ENCODE data around the gene MPZL2. TPM values are rescaled to one million over a fixed set of nuclear protein-coding genes. Genes with fewer than 3 reads are reported as not detected.

MPZL2 gene
- total and polyA plus RNA-seq, 2 experiments from 2014 or later = 2.6 to 4.2 TPM

GRCh38 chr11:118305726-118306125, 41.6 kb upstream of the MPZL2 start:
- no peak overlapping the region for H3K4me3 ChIP-seq
- H3K79me2 ChIP-seq (replicated peaks; ENCODE audit: insufficient read depth) = no peaks in the 10 kb centered on the region
- TF ChIP-seq JUNB (IDR thresholded peaks at IDR 0.05; ENCODE audit: unreplicated experiment) = no peak
- no peak for TF ChIP-seq ETS1 (IDR thresholded peaks at IDR 0.05)
- no peaks in the 10 kb centered on the region for H3K27me3 ChIP-seq (ENCODE audit: insufficient read depth)
- H3K9me2 ChIP-seq (ENCODE audit: insufficient read depth) = no peaks in the 10 kb centered on the region
- no peaks in the 10 kb centered on the region for H3K4me1 ChIP-seq (ENCODE audit: insufficient read depth)
- H4K20me1 ChIP-seq (replicated peaks; ENCODE audit: insufficient read depth) = no peaks in the 10 kb centered on the region
- no peak overlapping the region for H3K27ac ChIP-seq (ENCODE audit: low read depth)
- Mint-ChIP-seq H3K27me3 (ENCODE audit: insufficient read depth, low read depth, poor library complexity) (no peaks in the 10 kb centered on the region), H3K36me3 (ENCODE audit: low read depth) (no peaks in the 10 kb centered on the region), H3K4me1 (peaks cover 9% of the 10 kb centered on the region; the same call in 2 of the 3 replicates), H3K9me3 (no peaks in the 10 kb centered on the region), H3K27ac (no peak overlapping the region), H3K4me3 (no peak overlapping the region)
- DNase-seq (ENCODE audit: low spot score) = no peak
- H3F3A ChIP-seq (replicated peaks; ENCODE audit: low read depth) = no peaks in the 10 kb centered on the region
- ATAC-seq = no peak
- H2AFZ ChIP-seq = peak overlapping the region; percentile 15; the same call in 1 of the 2 replicates
- H3K4me2 ChIP-seq = no peak overlapping the region
- H3K36me3 ChIP-seq (ENCODE audit: insufficient read depth) = no peaks in the 10 kb centered on the region

DNA sequence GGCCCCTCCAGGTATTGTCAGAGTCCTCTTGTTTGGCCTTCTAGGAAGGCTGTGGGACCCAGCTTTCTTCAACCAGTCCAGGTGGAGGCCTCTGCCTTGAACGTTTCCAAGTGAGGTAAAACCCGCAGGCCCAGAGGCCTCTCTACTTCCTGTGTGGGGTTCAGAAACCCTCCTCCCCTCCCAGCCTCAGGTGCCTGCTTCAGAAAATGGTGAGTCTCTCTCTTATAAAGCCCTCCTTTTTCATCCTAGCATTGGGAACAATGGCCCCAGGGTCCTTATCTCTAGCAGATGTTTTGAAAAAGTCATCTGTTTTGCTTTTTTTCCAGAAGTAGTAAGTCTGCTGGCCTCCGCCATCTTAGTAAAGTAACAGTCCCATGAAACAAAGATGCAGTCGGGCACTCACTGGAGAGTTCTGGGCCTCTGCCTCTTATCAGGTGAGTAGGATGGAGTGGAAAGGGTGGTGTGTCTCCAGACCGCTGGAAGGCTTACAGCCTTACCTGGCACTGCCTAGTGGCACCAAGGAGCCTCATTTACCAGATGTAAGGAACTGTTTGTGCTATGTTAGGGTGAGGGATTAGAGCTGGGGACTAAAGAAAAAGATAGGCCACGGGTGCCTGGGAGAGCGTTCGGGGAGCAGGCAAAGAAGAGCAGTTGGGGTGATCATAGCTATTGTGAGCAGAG, 40.6 kb upstream of the MPZL2 start, which contains the start of gene CD3E:
Gene CD3E, plus strand, starts transcription at position 163 of the 681 bp plus-strand sequence. Its CDS starts 223 bp downstream, at position 386.
- H3K4me3 Mint-ChIP-seq = no peak within 1 kb of the TSS
- H3K9me3 Mint-ChIP-seq = no peaks in the 10 kb centered on the region
- H2AFZ ChIP-seq = peak within 1 kb of the TSS; percentile 95
- H3K27me3 Mint-ChIP-seq (ENCODE audit: insufficient read depth, low read depth, poor library complexity) = no peaks in the 10 kb centered on the region
- ATAC-seq (no peak), DNase-seq (ENCODE audit: low spot score) (no peak)
- H3K36me3 Mint-ChIP-seq (ENCODE audit: low read depth) = no peaks in the 10 kb centered on the region
- no peaks in the 10 kb centered on the region for H3K79me2 ChIP-seq (replicated peaks; ENCODE audit: insufficient read depth)
- no peaks in the 10 kb centered on the region for H3K4me1 ChIP-seq (ENCODE audit: insufficient read depth)
- H4K20me1 ChIP-seq (replicated peaks; ENCODE audit: insufficient read depth) = no peaks in the 10 kb centered on the region
- H3K36me3 ChIP-seq (ENCODE audit: insufficient read depth) = no peaks in the 10 kb centered on the region
- no peak within 1 kb of the TSS for H3K4me3 ChIP-seq
- peaks cover 9% of the 10 kb centered on the region; the same call in 2 of the 3 replicates for H3K4me1 Mint-ChIP-seq
- H3F3A ChIP-seq (replicated peaks; ENCODE audit: low read depth) = no peaks in the 10 kb centered on the region
- H3K4me2 ChIP-seq = no peak within 1 kb of the TSS
- no peaks in the 10 kb centered on the region for H3K27me3 ChIP-seq (ENCODE audit: insufficient read depth)
- TF ChIP-seq, protein P1, sequence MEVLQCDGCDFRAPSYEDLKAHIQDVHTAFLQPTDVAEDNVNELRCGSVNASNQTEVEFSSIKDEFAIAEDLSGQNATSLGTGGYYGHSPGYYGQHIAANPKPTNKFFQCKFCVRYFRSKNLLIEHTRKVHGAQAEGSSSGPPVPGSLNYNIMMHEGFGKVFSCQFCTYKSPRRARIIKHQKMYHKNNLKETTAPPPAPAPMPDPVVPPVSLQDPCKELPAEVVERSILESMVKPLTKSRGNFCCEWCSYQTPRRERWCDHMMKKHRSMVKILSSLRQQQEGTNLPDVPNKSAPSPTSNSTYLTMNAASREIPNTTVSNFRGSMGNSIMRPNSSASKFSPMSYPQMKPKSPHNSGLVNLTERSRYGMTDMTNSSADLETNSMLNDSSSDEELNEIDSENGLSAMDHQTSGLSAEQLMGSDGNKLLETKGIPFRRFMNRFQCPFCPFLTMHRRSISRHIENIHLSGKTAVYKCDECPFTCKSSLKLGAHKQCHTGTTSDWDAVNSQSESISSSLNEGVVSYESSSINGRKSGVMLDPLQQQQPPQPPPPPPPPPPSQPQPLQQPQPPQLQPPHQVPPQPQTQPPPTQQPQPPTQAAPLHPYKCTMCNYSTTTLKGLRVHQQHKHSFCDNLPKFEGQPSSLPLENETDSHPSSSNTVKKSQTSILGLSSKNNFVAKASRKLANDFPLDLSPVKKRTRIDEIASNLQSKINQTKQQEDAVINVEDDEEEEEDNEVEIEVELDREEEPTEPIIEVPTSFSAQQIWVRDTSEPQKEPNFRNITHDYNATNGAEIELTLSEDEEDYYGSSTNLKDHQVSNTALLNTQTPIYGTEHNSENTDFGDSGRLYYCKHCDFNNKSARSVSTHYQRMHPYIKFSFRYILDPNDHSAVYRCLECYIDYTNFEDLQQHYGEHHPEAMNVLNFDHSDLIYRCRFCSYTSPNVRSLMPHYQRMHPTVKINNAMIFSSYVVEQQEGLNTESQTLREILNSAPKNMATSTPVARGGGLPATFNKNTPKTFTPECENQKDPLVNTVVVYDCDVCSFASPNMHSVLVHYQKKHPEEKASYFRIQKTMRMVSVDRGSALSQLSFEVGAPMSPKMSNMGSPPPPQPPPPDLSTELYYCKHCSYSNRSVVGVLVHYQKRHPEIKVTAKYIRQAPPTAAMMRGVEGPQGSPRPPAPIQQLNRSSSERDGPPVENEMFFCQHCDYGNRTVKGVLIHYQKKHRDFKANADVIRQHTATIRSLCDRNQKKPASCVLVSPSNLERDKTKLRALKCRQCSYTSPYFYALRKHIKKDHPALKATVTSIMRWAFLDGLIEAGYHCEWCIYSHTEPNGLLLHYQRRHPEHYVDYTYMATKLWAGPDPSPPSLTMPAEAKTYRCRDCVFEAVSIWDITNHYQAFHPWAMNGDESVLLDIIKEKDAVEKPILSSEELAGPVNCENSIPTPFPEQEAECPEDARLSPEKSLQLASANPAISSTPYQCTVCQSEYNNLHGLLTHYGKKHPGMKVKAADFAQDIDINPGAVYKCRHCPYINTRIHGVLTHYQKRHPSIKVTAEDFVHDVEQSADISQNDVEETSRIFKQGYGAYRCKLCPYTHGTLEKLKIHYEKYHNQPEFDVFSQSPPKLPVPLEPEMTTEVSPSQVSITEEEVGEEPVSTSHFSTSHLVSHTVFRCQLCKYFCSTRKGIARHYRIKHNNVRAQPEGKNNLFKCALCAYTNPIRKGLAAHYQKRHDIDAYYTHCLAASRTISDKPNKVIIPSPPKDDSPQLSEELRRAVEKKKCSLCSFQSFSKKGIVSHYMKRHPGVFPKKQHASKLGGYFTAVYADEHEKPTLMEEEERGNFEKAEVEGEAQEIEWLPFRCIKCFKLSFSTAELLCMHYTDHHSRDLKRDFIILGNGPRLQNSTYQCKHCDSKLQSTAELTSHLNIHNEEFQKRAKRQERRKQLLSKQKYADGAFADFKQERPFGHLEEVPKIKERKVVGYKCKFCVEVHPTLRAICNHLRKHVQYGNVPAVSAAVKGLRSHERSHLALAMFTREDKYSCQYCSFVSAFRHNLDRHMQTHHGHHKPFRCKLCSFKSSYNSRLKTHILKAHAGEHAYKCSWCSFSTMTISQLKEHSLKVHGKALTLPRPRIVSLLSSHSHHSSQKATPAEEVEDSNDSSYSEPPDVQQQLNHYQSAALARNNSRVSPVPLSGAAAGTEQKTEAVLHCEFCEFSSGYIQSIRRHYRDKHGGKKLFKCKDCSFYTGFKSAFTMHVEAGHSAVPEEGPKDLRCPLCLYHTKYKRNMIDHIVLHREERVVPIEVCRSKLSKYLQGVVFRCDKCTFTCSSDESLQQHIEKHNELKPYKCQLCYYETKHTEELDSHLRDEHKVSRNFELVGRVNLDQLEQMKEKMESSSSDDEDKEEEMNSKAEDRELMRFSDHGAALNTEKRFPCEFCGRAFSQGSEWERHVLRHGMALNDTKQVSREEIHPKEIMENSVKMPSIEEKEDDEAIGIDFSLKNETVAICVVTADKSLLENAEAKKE (CRISPR knock-in tag; IDR thresholded peaks at IDR 0.05) = no peak
- TF ChIP-seq NANOG (IDR thresholded peaks at IDR 0.05; ENCODE audit: borderline replicate concordance) = no peak
- no peak for TF ChIP-seq POLR2AphosphoS5 (IDR thresholded peaks at IDR 0.05; ENCODE audit: low read depth)
- TF ChIP-seq EZH2 (IDR thresholded peaks at IDR 0.05; ENCODE audit: low read depth, unreplicated experiment) = no peak
- no peak for TF ChIP-seq EZH2phosphoT487 (IDR thresholded peaks at IDR 0.05; ENCODE audit: unreplicated experiment)
- no peak for TF ChIP-seq ZNF114 (CRISPR knock-in tag; IDR thresholded peaks at IDR 0.05)
- TF ChIP-seq JUNB (IDR thresholded peaks at IDR 0.05; ENCODE audit: unreplicated experiment) = no peak
- TF ChIP-seq, protein P2, sequence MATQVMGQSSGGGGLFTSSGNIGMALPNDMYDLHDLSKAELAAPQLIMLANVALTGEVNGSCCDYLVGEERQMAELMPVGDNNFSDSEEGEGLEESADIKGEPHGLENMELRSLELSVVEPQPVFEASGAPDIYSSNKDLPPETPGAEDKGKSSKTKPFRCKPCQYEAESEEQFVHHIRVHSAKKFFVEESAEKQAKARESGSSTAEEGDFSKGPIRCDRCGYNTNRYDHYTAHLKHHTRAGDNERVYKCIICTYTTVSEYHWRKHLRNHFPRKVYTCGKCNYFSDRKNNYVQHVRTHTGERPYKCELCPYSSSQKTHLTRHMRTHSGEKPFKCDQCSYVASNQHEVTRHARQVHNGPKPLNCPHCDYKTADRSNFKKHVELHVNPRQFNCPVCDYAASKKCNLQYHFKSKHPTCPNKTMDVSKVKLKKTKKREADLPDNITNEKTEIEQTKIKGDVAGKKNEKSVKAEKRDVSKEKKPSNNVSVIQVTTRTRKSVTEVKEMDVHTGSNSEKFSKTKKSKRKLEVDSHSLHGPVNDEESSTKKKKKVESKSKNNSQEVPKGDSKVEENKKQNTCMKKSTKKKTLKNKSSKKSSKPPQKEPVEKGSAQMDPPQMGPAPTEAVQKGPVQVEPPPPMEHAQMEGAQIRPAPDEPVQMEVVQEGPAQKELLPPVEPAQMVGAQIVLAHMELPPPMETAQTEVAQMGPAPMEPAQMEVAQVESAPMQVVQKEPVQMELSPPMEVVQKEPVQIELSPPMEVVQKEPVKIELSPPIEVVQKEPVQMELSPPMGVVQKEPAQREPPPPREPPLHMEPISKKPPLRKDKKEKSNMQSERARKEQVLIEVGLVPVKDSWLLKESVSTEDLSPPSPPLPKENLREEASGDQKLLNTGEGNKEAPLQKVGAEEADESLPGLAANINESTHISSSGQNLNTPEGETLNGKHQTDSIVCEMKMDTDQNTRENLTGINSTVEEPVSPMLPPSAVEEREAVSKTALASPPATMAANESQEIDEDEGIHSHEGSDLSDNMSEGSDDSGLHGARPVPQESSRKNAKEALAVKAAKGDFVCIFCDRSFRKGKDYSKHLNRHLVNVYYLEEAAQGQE (IDR thresholded peaks at IDR 0.05; ENCODE audit: unreplicated experiment) = no peak
- no peak within 1 kb of the TSS for H3K27ac ChIP-seq (ENCODE audit: low read depth)
- no peaks in the 10 kb centered on the region for H3K9me2 ChIP-seq (ENCODE audit: insufficient read depth)
- H3K27ac Mint-ChIP-seq = no peak within 1 kb of the TSS
